B cell (primary cell): Measurements from ENCODE around the gene STEAP4.

ENCODE experiments used
- EZH2 ChIP-seq: IDR thresholded peaks from 2 replicates; pipeline ENCODE4 v1.6.1; 2012; ENCODE audit warnings: borderline replicate concordance, low read depth, mild to moderate bottlenecking, moderate library complexity, low read length; ENCODE audit not compliant: insufficient read depth, poor library complexity, severe bottlenecking
- TF ChIP-seq, protein P1 (sequence below): fragments of 200-600 bp; IDR thresholded peaks from one replicate; pipeline ENCODE4 v1.8.0; 2022; ENCODE audit warnings: antibody characterized with exemption, mild to moderate bottlenecking

DNA sequence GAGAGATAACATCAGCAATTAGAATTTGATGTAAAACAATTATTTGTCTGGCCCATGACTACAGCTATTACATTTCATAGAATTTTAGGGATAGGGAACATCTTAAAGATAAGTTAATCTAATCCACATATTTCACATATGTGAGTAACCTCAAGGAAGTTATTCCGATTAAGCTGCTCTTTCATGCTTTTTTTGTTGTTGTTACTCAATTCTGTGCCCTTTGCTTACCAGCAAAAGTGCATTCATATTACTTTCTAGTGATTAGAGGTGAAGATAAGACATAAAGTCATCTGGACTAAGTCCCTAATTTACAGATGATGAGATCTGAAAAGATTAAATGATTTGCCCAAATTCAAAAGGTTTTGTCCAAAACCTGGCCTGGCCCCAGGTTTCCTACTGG lies 46.0 kb downstream of the STEAP4 start:
- TF ChIP-seq, protein P1, sequence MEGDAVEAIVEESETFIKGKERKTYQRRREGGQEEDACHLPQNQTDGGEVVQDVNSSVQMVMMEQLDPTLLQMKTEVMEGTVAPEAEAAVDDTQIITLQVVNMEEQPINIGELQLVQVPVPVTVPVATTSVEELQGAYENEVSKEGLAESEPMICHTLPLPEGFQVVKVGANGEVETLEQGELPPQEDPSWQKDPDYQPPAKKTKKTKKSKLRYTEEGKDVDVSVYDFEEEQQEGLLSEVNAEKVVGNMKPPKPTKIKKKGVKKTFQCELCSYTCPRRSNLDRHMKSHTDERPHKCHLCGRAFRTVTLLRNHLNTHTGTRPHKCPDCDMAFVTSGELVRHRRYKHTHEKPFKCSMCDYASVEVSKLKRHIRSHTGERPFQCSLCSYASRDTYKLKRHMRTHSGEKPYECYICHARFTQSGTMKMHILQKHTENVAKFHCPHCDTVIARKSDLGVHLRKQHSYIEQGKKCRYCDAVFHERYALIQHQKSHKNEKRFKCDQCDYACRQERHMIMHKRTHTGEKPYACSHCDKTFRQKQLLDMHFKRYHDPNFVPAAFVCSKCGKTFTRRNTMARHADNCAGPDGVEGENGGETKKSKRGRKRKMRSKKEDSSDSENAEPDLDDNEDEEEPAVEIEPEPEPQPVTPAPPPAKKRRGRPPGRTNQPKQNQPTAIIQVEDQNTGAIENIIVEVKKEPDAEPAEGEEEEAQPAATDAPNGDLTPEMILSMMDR, result no peak
- TF ChIP-seq EZH2, result no peak
